ENCODE measurements around the gene BACH2. TPM values are rescaled to one million over a fixed set of nuclear protein-coding genes. Genes with fewer than 3 reads are reported as not detected.

BACH2 gene
- total and polyA plus RNA-seq, 2 of the 8 experiments (the other 6 are each of a cell fraction or from before 2014, with no cell fraction given) = 1.9 to 5.9 TPM

DNA sequence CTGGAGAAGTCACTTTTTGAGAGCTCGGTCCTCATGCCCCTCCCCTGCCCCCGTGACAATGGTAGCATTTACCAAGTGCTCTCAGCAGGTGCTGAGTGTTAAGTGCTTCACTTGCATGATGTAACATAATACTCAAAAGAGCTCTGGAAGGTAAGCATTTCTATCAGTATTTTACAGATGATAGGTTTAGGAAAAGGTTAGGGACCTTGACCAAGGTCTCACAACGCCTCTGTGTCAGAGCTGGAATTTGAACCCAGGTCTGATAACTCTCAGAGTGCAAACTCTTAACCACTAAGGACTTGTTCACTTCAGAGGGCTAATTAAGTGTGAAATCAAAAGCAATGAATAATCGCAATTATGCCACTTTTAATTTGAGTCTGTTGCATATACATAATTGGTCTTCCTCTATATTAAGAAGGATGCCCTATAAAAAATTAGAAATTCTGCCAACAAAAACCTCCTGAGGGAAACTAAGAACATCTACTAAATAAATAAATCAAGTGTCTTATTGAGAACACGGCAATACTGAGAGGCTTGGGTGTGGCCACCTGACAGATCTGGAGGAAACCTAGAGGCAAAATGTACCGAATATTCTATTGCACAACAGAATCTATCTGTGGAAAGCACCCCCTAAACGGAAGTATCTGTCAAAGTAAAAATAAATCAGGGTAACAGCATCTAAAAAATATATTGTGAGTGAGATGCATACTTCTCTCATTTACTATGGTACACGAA is 109.8 kb downstream of the BACH2 start (continued):
- TF ChIP-seq SP1 (IDR thresholded peaks at IDR 0.05; ENCODE audit: low read depth, low read length) = no peak
